Hematopoietic multipotent progenitor cell treated with erythropoietin and hydrocortisone succinate and interleukin-3 and kit ligand, for 17 days (in vitro differentiated cells): ENCODE results near the gene PCDHA2.
A peak's percentile ranks its signal among the peaks of the same experiment; 100 is the strongest.
"Not testable (repeated sequence)": the region's sequence is repeated elsewhere in the genome, so short reads cannot be mapped to it uniquely, and the experiment has no call there.

Experiments
- DNase-seq: peaks from one replicate; pipeline ENCODE4 v3.0.0-alpha.2; 2015; ENCODE audit warnings: low spot score

Gene PCDHA2

GRCh38 chr5:140794595-140795258 lies at the start of gene PCDHA2:
TSS of gene PCDHA2 (plus strand) at chr5:140794852.
- no peak for DNase-seq

DNA sequence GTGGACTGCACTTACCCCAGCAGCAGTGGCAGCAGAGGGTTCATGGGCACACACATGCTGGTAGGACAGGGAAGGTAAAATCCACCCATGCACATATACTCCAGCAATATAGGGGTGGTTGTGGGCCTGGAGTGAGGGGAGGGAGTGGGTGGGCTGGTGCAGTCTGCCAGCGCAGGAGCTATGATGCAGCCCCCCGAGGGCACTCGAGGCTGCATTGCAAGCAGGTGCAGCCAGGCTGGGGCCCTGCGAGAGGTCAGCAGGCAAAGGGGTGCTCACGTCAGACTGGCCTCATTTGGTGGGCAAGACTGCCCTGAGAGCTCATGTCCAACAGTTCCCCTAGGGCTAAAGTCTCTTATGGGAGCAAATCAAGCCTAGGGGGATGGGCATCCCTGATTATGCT lies 41.1 kb upstream of the PCDHA2 start:
- no peak for DNase-seq

GRCh38 chr5:140764177-140764973 lies 30.3 kb upstream of the PCDHA2 start:
- no peak for DNase-seq

DNA sequence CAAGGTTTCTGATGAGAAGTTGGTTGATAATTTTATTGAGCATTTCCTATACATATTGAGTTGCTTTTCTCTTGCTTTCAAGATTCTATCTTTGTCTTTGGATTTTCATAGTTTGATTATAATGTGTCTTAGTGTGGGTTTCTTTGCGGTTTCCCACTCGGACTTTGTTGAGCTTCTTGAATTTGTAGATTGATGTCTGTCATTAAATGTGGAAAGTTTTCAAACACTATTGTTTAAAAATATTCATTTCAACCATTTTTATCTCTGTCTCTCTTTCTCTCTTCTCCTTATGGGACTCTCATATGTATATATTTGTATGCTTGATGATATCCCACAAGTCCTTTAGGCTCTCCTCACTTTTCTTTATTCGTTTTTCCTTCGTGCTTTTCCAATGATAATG lies 27.2 kb upstream of the PCDHA2 start:
- DNase-seq: no peak

GRCh38 chr5:140780512-140780911 lies 14.1 kb upstream of the PCDHA2 start:
- DNase-seq: no peak

- DNase-seq: no peak
Measured at GRCh38 chr5:140785905-140786686, 8.6 kb upstream of the PCDHA2 start, which contains the start of gene PCDHA1. TSS of gene PCDHA1 (plus strand) at chr5:140786140.

GRCh38 chr5:140787422-140787821 lies 7.2 kb upstream of the PCDHA2 start:
- not testable (repeated sequence) for DNase-seq

DNA sequence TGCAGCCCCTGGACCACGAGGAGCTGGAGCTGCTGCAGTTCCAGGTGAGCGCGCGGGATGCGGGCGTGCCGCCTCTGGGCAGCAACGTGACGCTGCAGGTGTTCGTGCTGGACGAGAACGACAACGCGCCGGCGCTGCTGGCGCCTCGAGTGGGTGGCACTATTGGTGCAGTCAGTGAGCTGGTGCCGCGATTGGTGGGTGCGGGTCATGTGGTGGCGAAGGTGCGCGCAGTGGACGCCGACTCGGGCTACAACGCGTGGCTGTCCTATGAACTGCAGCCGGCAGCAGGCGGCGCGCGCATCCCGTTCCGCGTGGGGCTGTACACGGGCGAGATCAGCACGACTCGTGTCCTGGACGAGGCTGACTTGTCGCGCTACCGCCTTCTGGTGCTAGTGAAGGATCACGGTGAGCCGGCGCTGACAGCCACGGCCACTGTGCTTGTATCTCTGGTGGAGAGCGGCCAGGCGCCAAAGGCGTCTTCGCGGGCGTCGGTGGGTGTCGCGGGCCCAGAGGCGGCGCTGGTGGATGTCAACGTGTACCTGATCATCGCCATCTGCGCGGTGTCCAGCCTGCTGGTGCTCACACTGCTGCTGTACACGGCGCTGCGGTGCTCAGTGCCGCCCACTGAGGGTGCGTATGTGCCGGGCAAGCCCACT lies 6.7 kb upstream of the PCDHA2 start:
- DNase-seq: not testable (repeated sequence)

DNA sequence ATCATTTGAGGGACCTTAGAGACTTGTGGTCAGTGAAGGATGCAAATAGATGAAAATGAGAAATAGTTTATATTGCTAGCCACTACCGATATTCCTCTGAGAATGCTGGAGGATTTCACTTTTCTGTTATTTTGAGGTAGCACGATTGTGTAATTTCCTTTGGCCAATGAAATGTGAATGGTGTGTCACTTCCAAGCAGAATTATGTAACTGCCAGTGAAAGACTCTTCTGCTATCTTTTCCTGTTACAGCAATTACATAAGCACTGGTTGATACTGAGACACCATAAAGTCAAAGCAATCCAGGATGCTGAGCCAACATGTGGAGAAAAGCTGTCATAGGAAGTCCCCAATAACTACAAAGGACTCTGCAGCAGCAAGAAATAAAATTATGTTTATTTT lies 3.6 kb upstream of the PCDHA2 start:
- DNase-seq: no peak

- DNase-seq: no peak
Measured at GRCh38 chr5:140795259-140795641, 598 bp downstream of the PCDHA2 start.

DNA sequence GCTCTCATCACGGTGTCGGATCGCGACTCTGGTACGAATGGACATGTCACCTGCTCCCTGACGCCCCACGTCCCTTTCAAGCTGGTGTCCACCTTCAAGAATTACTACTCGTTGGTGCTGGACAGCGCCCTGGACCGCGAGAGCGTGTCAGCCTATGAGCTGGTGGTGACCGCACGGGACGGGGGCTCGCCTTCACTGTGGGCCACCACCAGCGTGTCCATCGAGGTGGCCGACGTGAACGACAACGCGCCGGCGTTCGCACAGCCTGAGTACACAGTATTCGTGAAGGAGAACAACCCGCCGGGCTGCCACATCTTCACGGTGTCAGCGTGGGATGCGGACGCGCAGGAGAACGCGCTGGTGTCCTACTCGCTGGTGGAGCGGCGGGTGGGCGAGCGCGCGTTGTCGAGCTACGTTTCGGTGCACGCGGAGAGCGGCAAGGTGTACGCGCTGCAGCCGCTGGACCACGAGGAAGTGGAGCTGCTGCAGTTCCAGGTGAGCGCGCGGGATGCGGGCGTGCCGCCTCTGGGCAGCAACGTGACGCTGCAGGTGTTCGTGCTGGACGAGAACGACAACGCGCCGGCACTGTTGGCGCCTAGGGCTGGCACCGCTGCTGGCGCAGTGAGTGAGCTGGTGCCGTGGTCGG lies 1.5 kb downstream of the PCDHA2 start:
- not testable (repeated sequence) for DNase-seq

DNA sequence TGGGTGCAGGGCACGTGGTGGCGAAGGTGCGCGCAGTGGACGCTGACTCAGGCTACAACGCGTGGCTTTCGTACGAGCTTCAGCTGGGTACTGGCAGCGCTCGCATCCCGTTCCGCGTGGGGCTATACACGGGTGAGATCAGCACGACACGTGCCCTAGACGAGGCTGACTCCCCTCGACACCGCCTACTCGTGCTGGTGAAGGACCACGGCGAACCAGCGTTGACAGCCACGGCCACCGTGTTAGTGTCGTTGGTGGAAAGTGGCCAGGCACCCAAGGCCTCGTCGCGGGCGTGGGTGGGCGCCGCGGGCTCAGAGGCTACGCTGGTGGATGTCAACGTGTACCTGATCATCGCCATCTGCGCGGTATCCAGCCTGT lies 2.1 kb downstream of the PCDHA2 start:
- DNase-seq: no peak

GRCh38 chr5:140800816-140801493 lies 6.3 kb downstream of the PCDHA2 start, which contains the start of gene PCDHA3:
TSS of gene PCDHA3 (plus strand) at chr5:140801057.
- DNase-seq: no peak

DNA sequence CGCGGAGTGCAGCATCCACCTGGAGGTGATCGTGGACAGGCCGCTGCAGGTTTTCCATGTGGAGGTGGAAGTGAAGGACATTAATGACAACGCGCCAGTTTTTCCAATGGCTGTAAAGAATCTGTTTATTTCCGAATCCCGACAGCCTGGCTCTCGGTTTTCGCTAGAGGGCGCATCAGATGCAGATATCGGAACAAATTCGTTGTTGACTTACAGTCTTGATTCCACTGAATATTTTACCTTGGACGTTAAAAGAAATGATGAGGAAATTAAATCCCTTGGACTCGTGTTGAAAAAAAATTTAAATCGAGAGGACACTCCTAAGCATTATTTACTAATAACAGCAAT lies 6.8 kb downstream of the PCDHA2 start:
- DNase-seq: no peak

GRCh38 chr5:140802381-140802780 lies 7.7 kb downstream of the PCDHA2 start:
- DNase-seq: not testable (repeated sequence)

DNA sequence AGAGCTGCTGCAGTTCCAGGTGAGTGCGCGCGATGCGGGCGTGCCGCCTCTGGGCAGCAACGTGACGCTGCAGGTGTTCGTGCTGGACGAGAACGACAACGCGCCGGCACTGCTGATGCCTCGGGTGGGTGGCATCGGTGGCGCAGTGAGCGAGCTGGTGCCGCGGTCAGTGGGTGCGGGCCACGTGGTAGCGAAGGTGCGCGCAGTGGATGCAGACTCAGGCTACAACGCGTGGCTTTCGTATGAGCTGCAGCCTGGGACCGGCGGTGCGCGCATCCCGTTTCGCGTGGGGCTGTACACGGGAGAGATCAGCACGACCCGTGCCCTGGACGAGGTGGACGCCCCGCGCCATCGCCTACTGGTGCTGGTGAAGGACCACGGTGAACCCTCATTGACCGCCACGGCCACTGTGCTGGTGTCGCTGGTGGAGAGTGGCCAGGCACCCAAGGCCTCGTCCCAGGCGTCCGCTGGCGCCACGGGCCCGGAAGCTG lies 8.2 kb downstream of the PCDHA2 start:
- DNase-seq: no peak

GRCh38 chr5:140806834-140807775 lies 12.5 kb downstream of the PCDHA2 start, which contains the start of gene PCDHA4:
TSS of gene PCDHA4 (plus strand) at chr5:140807068.
- DNase-seq: peak; percentile 8

DNA sequence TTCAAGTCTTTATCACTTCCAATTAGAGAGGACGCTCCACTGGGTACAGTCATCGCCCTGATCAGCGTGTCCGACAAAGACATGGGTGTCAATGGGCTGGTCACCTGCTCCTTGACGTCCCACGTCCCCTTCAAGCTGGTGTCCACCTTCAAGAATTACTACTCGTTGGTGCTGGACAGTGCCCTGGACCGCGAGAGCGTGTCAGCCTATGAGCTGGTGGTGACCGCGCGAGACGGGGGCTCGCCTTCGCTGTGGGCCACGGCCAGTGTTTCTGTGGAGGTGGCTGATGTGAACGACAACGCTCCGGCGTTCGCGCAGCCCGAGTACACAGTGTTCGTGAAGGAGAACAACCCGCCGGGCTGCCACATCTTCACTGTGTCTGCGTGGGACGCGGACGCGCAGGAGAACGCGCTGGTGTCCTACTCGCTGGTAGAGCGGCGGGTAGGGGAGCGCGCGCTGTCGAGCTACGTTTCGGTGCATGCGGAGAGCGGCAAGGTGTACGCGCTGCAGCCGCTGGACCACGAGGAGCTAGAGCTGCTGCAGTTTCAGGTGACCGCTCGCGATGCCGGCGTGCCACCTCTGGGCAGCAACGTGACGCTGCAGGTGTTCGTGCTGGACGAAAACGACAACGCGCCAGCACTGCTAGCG lies 13.7 kb downstream of the PCDHA2 start:
- DNase-seq: not testable (repeated sequence)

GRCh38 chr5:140808889-140809291 lies 14.2 kb downstream of the PCDHA2 start:
- no peak for DNase-seq
